Smooth muscle cell (in vitro differentiated cells): ENCODE measurements around the gene VAMP5. TPM values are rescaled to one million over a fixed set of nuclear protein-coding genes. Genes with fewer than 3 reads are reported as not detected.
A peak's percentile ranks its signal among the peaks of the same experiment; 100 is the strongest.

ENCODE experiments used
- DNase-seq: peaks from one replicate; lab custom pipeline; 2025; ENCODE audit not compliant: unreplicated experiment; lab: John Stamatoyannopoulos, UW
- H2AFZ ChIP-seq: fragments of 200-600 bp; sonication (generic); 2 replicates; pipeline ENCODE4 v1.6.0; 2016; ENCODE audit warnings: antibody characterized with exemption, low read depth, mild to moderate bottlenecking
- H3F3A ChIP-seq: fragments of 200-600 bp; sonication (generic); 2 replicates; pipeline ENCODE4 v1.6.0; 2017; ENCODE audit warnings: antibody characterized with exemption, low read depth
- H3K27ac ChIP-seq: fragments of 200-600 bp; sonication (generic); 2 replicates; pipeline ENCODE4 v1.5.1; 2016; ENCODE audit warnings: low read depth, mild to moderate bottlenecking
- H3K27me3 ChIP-seq: fragments of 200-600 bp; sonication (generic); 2 replicates; pipeline ENCODE4 v1.6.1; 2016; ENCODE audit warnings: low read depth, mild to moderate bottlenecking
- H3K36me3 ChIP-seq: fragments of 200-600 bp; sonication (generic); 2 replicates; pipeline ENCODE4 v1.5.1; 2016; ENCODE audit warnings: low read depth
- H3K4me1 ChIP-seq: fragments of 200-600 bp; sonication (generic); 2 replicates; pipeline ENCODE4 v1.5.1; 2016; ENCODE audit warnings: low read depth
- H3K4me2 ChIP-seq: fragments of 200-600 bp; sonication (generic); 2 replicates; pipeline ENCODE4 v1.6.0; 2016; ENCODE audit warnings: mild to moderate bottlenecking
- H3K4me3 ChIP-seq: fragments of 200-600 bp; sonication (generic); 2 replicates; pipeline ENCODE4 v1.5.1; 2016; ENCODE audit warnings: mild to moderate bottlenecking
- H3K79me2 ChIP-seq: fragments of 200-600 bp; sonication (generic); 2 replicates; pipeline ENCODE4 v1.6.0; 2016; ENCODE audit warnings: low read depth, mild to moderate bottlenecking
- H3K9ac ChIP-seq: fragments of 200-600 bp; sonication (generic); 2 replicates; pipeline ENCODE4 v1.6.0; 2016; ENCODE audit warnings: low read depth
- H3K9me3 ChIP-seq: fragments of 200-600 bp; sonication (generic); replicated peaks from 2 replicates; pipeline ENCODE4 v1.5.1; 2016; ENCODE audit warnings: low read depth
- H4K20me1 ChIP-seq: fragments of 200-600 bp; sonication (generic); 2 replicates; pipeline ENCODE4 v1.6.0; 2016; ENCODE audit warnings: low read depth
- CTCF ChIP-seq: fragments of 200-600 bp; sonication (generic); IDR thresholded peaks from 2 replicates; pipeline ENCODE4 v1.5.1; 2017; ENCODE audit warnings: borderline replicate concordance, mild to moderate bottlenecking, antibody characterized with exemption; ENCODE audit not compliant: insufficient read depth, poor library complexity, severe bottlenecking
- WGBS: methylation state at CpG from one replicate; pipeline ENCODE4 v1.1.7; 2016; ENCODE audit warnings: low lambda C conversion rate; 5-methylcytosine and 5-hydroxymethylcytosine counted together
- polyA plus RNA-seq: library from polyadenylated mRNA; unstranded; fragments of >200 nt; fragmentation: Nextera tagmentation; extraction: Ambion mirVana; gene quantifications from 2 replicates; pipeline ENCODE4 v1.2.1, GENCODE V29; 2016
- total RNA-seq: library from RNA; depleted of rRNA; stranded (reverse); fragments of >200 nt; gene quantifications from 2 replicates; pipeline ENCODE4 v1.2.3, GENCODE V29; 2014

The VAMP5 gene, protein sequence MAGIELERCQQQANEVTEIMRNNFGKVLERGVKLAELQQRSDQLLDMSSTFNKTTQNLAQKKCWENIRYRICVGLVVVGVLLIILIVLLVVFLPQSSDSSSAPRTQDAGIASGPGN
- total RNA-seq (5.0 and 6.6 TPM in 2 replicates), polyA plus RNA-seq (35.0 and 35.9 TPM in 2 replicates)

DNA sequence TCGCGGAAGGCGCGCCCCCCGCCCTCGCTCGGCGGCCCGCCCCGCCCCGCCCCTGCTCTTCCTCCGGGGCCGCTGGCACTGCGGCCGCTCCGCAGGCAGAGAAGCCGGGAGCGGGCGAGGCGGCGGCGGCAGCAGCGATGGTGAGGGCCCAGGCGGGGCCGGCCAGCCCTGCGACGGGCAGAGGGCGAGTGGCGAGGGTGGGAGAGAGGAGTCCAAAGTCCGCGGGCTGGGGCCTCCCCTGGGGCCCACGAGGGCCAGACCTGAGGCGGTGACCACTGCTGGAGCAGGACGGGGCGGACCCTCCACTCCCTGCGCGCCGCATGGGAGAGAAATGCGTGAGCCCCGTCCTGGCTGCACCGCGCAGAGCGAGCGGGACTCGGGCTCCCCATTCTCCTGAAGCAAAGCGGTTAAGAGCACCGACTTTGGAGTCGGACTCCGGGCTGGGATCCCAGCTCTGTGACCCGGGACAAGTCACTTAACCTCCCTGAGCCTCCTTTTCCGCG, at the start of gene VAMP5:
VAMP5 (plus strand) TSS at position 78 of the 503 bp plus-strand sequence; CDS start at position 138, 60 bp downstream.
- Histone ChIP-seq H3K4me3 (peak within 1 kb of the TSS; percentile 44), H3K9me3 (no peaks in the 10 kb centered on the region), H3K4me2 (peak within 1 kb of the TSS; percentile 85), H3K27ac (peak within 1 kb of the TSS; percentile 37), H3K27me3 (no peaks in the 10 kb centered on the region), H3K9ac (no peak within 1 kb of the TSS), H3K4me1 (peaks cover 4% of the 10 kb centered on the region), H3K79me2 (no peaks in the 10 kb centered on the region), H3F3A (peaks cover under 1% of the 10 kb centered on the region), H3K36me3 (no peaks in the 10 kb centered on the region), H2AFZ (peak within 1 kb of the TSS; percentile 66), H4K20me1 (no peaks in the 10 kb centered on the region)
- TF ChIP-seq CTCF: no peak
- 15% methylated on average over 51 of the region's 52 CpGs for WGBS
- DNase-seq: no peak

DNA sequence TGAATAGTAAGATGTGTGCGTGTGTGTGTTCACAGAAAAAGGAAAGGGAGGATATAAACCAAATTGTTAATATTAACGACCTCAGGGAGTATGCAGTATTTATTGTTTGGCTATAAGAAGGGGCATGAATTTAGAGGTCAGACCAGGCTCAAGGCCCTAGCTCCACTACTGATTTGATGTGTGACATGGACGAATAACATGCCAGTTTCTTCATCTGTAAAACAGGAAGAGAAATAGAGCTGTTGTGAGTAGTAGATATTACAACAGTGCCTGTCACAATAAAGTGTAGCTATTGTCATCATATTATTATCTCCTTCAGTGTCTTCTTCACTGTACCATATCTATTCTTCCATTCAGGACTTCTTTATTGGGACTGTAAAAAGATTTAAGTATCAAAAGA, 49.4 kb upstream of the VAMP5 start:
- H3K9ac ChIP-seq: no peak overlapping the region
- no peak for TF ChIP-seq CTCF
- peaks cover 10% of the 10 kb centered on the region for H3F3A ChIP-seq
- 91% methylated on average over 3 of the region's 3 CpGs for WGBS
- no peak overlapping the region for H3K4me2 ChIP-seq
- peaks cover 17% of the 10 kb centered on the region for H3K4me1 ChIP-seq
- H3K36me3 ChIP-seq: no peaks in the 10 kb centered on the region
- H3K4me3 ChIP-seq: no peak overlapping the region
- no peak overlapping the region for H2AFZ ChIP-seq
- H3K9me3 ChIP-seq: no peaks in the 10 kb centered on the region
- peaks cover 8% of the 10 kb centered on the region for H4K20me1 ChIP-seq
- H3K27ac ChIP-seq: peak overlapping the region; percentile 98
- DNase-seq: no peak
- peaks cover 18% of the 10 kb centered on the region for H3K79me2 ChIP-seq
- H3K27me3 ChIP-seq: no peaks in the 10 kb centered on the region

DNA sequence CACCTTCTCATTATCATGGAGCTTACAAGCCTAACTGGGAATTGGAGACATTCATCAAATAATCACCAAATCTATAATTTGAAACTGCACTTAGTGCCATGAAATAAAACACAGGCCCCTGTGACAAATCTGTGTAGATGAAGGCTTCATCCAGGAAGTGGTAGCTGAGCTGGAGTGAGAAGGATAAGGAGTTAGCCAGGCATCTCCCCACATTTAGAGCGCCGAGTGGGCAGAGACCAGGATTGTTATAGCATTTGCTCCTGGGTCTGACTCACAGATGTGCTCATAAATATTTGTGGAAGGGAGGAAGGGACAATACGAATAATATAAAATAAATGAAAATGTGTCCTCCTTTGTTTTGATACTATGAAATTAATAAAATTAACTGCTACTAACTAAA, 47.8 kb upstream of the VAMP5 start:
- peaks cover 26% of the 10 kb centered on the region for H3F3A ChIP-seq
- no peaks in the 10 kb centered on the region for H3K27me3 ChIP-seq
- peaks cover 7% of the 10 kb centered on the region for H3K36me3 ChIP-seq
- DNase-seq: peak; percentile 6
- H3K9ac ChIP-seq: peak overlapping the region; percentile 96
- 25% methylated on average over 3 of the region's 3 CpGs for WGBS
- H3K79me2 ChIP-seq: peaks cover 34% of the 10 kb centered on the region
- H3K4me2 ChIP-seq: peak overlapping the region; percentile 99
- H3K4me1 ChIP-seq: peaks cover 29% of the 10 kb centered on the region
- no peak for TF ChIP-seq CTCF
- no peak overlapping the region for H2AFZ ChIP-seq
- peak overlapping the region; percentile 98 for H3K27ac ChIP-seq
- peak overlapping the region; percentile 92 for H3K4me3 ChIP-seq
- no peaks in the 10 kb centered on the region for H3K9me3 ChIP-seq
- H4K20me1 ChIP-seq: peaks cover 24% of the 10 kb centered on the region
